Stimulated activated CD8-positive, alpha-beta memory T cell treated with anti-CD3 and anti-CD28 coated beads, Interleukin-4, amount 100 ng/mL, for 1 hour (primary cell): Measurements from ENCODE around the gene FLT3LG.
"Not testable (repeated sequence)": the region's sequence is repeated elsewhere in the genome, so short reads cannot be mapped to it uniquely, and the experiment has no call there.

Experiments used
- DNase-seq, 2 donors: peaks; one replicate each; pipeline ENCODE4 v3.0.0-alpha.2; 2020; ENCODE audit warnings: low read depth in 2 of 2, low spot score in 1 of 2

The FLT3LG gene

GRCh38 chr19:49461130-49461529, 12.9 kb upstream of the FLT3LG start:
- not testable (repeated sequence) for DNase-seq

- DNase-seq: no peak
These were observed 12.4 kb upstream of the FLT3LG start for GRCh38 chr19:49461656-49462055.

- no peak for DNase-seq
These were observed 11.5 kb upstream of the FLT3LG start for GRCh38 chr19:49462492-49462891.

GRCh38 chr19:49463960-49464740, 9.9 kb upstream of the FLT3LG start:
- DNase-seq: no peak

GRCh38 chr19:49465371-49465770, 8.6 kb upstream of the FLT3LG start:
- no peak for DNase-seq

- no peak for DNase-seq
These were observed 5.8 kb upstream of the FLT3LG start for GRCh38 chr19:49468199-49468598.

- peak; percentile 55 to 70 for DNase-seq
These were observed 5.1 kb upstream of the FLT3LG start for GRCh38 chr19:49468746-49469447.

GRCh38 chr19:49469828-49470614, 4.0 kb upstream of the FLT3LG start:
- DNase-seq: peak; percentile 42 to 60

GRCh38 chr19:49470615-49470978, 3.4 kb upstream of the FLT3LG start:
- no peak for DNase-seq

GRCh38 chr19:49472936-49473335, 1.1 kb upstream of the FLT3LG start:
- DNase-seq: no peak

- DNase-seq: not testable (repeated sequence)
These were observed 531 bp upstream of the FLT3LG start for GRCh38 chr19:49473501-49473867.

GRCh38 chr19:49474542-49474924, 518 bp downstream of the FLT3LG start:
- DNase-seq: no peak

GRCh38 chr19:49475191-49475917, 1.3 kb downstream of the FLT3LG start:
- DNase-seq: no peak

GRCh38 chr19:49475995-49476880, 2.2 kb downstream of the FLT3LG start:
- peak in 1 of 2 donors; percentile 45 for DNase-seq

GRCh38 chr19:49479975-49480628, 6.1 kb downstream of the FLT3LG start:
- DNase-seq: no peak

- no peak for DNase-seq
These were observed 7.1 kb downstream of the FLT3LG start for GRCh38 chr19:49481020-49481683.

- DNase-seq: no peak
These were observed 12.2 kb downstream of the FLT3LG start for GRCh38 chr19:49486232-49486631.

GRCh38 chr19:49486710-49487276, 12.8 kb downstream of the FLT3LG start:
- no peak for DNase-seq
